HepG2 (cell line): ENCODE results near the gene MIB1. TPM values are rescaled to one million over a fixed set of nuclear protein-coding genes. Genes with fewer than 3 reads are reported as not detected.
A peak's percentile ranks its signal among the peaks of the same experiment; 100 is the strongest.

ENCODE experiments used
- ATF7-NPFF ChIP-seq: sonication (generic); formaldehyde crosslinking; IDR thresholded peaks from 2 replicates; pipeline ENCODE4 v1.8.1; 2023; ENCODE audit warnings: mild to moderate bottlenecking, low read depth, missing genetic modification reagents, moderate library complexity
- CCAR2 ChIP-seq: fragments of 200-400 bp; formaldehyde crosslinking; optimal IDR thresholded peaks from 2 replicates; pipeline ENCODE3; 2018; ENCODE audit warnings: low read depth, mild to moderate bottlenecking, low read length, moderate library complexity
- FOSL2 ChIP-seq: sonication (generic); formaldehyde crosslinking; IDR thresholded peaks from 2 replicates; pipeline ENCODE4 v1.4.0; 2020; ENCODE audit warnings: missing genetic modification reagents
- ISL2 ChIP-seq: sonication (generic); formaldehyde crosslinking; IDR thresholded peaks from 2 replicates; pipeline ENCODE4 v1.5.0; 2020; ENCODE audit warnings: missing genetic modification reagents
- KAT8 ChIP-seq: IDR thresholded peaks from 2 replicates; pipeline ENCODE4 v1.6.1; 2016; ENCODE audit warnings: missing genetic modification reagents, missing compliant biosample characterization
- KDM3A ChIP-seq: IDR thresholded peaks from 2 replicates; pipeline ENCODE4 v1.6.1; 2018; ENCODE audit warnings: low read depth, missing compliant biosample characterization
- KLF12 ChIP-seq: sonication (generic); formaldehyde crosslinking; IDR thresholded peaks from 2 replicates; pipeline ENCODE4 v1.4.0; 2020; ENCODE audit warnings: missing genetic modification reagents, borderline replicate concordance
- LCORL ChIP-seq, 2 experiments: fragments of 450-650 bp in 1 of 2; sonication (generic) in 1 of 2; formaldehyde crosslinking in 1 of 2; IDR thresholded peaks; 2 replicates each; pipeline versions ENCODE4 v1.5.0 to v1.6.1; 2017 to 2020; ENCODE audit warnings: antibody characterized with exemption in 1 of 2, missing genetic modification reagents in 1 of 2
- RFX1 ChIP-seq: fragments of 450-650 bp; IDR thresholded peaks from 2 replicates; pipeline ENCODE4 v1.6.1; 2017
- YY1 ChIP-seq: IDR thresholded peaks from 2 replicates; pipeline ENCODE4 v1.6.1; 2011; ENCODE audit warnings: low read length, low read depth, moderate library complexity, mild to moderate bottlenecking; ENCODE audit not compliant: insufficient read depth, insufficient replicate concordance
- ZBTB46 ChIP-seq: sonication (generic); formaldehyde crosslinking; IDR thresholded peaks from 2 replicates; pipeline ENCODE4 v1.4.0; 2020; ENCODE audit warnings: mild to moderate bottlenecking, missing genetic modification reagents, borderline replicate concordance
- ZFP91 ChIP-seq: sonication (generic); formaldehyde crosslinking; IDR thresholded peaks from 2 replicates; pipeline ENCODE4 v1.9.0; 2022; ENCODE audit warnings: missing genetic modification reagents, mild to moderate bottlenecking, borderline replicate concordance
- ZGPAT ChIP-seq: IDR thresholded peaks from 2 replicates; pipeline ENCODE4 v1.6.1; 2016; ENCODE audit warnings: mild to moderate bottlenecking
- ZNF280B ChIP-seq: sonication (generic); formaldehyde crosslinking; IDR thresholded peaks from 2 replicates; pipeline ENCODE4 v1.5.0; 2020; ENCODE audit warnings: missing genetic modification reagents, mild to moderate bottlenecking, borderline replicate concordance
- ZNF354B ChIP-seq: sonication (generic); formaldehyde crosslinking; IDR thresholded peaks from 2 replicates; pipeline ENCODE4 v1.8.0; 2022; ENCODE audit warnings: mild to moderate bottlenecking, missing genetic modification reagents
- ZNF589 ChIP-seq: sonication (generic); formaldehyde crosslinking; conservative IDR thresholded peaks from 2 replicates; pipeline ENCODE4 v1.8.0; 2022; ENCODE audit warnings: mild to moderate bottlenecking, moderate library complexity, missing genetic modification reagents
- ZNF597 ChIP-seq: sonication (generic); formaldehyde crosslinking; IDR thresholded peaks from 2 replicates; pipeline ENCODE4 v1.5.0; 2020; ENCODE audit warnings: missing genetic modification reagents
- ZNF850 ChIP-seq: sonication (generic); formaldehyde crosslinking; conservative IDR thresholded peaks from 2 replicates; pipeline ENCODE4 v1.9.0; 2021; ENCODE audit warnings: mild to moderate bottlenecking, missing genetic modification reagents
- polyA plus RNA-seq, 8 experiments: library from polyadenylated mRNA; depleted of rRNA in 3 of 8; stranded (reverse) in 7 of 8; unstranded in 1 of 8; fragments of >200 nt; fragmentation: Illumina TruSeq in 4 of 8; extraction: Trizol in 4 of 8; gene quantifications; 2 replicates each; pipeline versions ENCODE4 v1.2.1 to v1.2.3, GENCODE V29; 2011 to 2016; ENCODE audit warnings: low read depth in 4 of 8, missing spikeins in 1 of 8, mixed read lengths in 1 of 8; ENCODE audit not compliant: insufficient read depth in 1 of 8
- total RNA-seq, 5 experiments: library from RNA; depleted of rRNA; stranded (reverse); fragments of >200 nt; fragmentation: Illumina TruSeq; extraction: Trizol; gene quantifications; 2 replicates each; pipeline ENCODE4 v1.2.3, GENCODE V29; 2016; ENCODE audit warnings: low read depth in 1 of 5

MIB1 gene
- total and polyA plus RNA-seq, 2 of the 13 experiments (the other 11 are each of a cell fraction or from before 2014, with no cell fraction given) = 12.0 to 47.0 TPM

GRCh38 chr18:21735452-21736015 is 5.1 kb upstream of the MIB1 start (continued):
- TF ChIP-seq KDM3A (CRISPR knock-in tag) (0 out of 2 replicates have a peak, but pooled peaks have one; percentile 37), ATF7-NPFF (CRISPR knock-in tag) (0 out of 2 replicates have a peak, but pooled peaks have one; percentile 33), KLF12 (CRISPR knock-in tag) (peak; percentile 39; the same call in 1 of the 2 replicates), ZNF354B (no peak), ISL2 (peak; percentile 36; the same call in 1 of the 2 replicates), ZFP91 (no peak), KAT8 (CRISPR knock-in tag) (peak; percentile 69), YY1 (peak; percentile 89), RFX1 (no peak), ZNF597 (no peak), ZNF589 (CRISPR knock-in tag) (no peak), ZBTB46 (CRISPR knock-in tag) (no peak), ZNF280B (CRISPR knock-in tag) (no peak), FOSL2 (CRISPR knock-in tag) (peak; percentile 41; the same call in 1 of the 2 replicates), CCAR2 (no peak), LCORL (IDR thresholded peaks at IDR 0.05) (no peak), LCORL (CRISPR knock-in tag; IDR thresholded peaks at IDR 0.05) (no peak), ZNF850 (CRISPR knock-in tag) (no peak), ZGPAT (peak; percentile 42; the same call in 1 of the 2 replicates)
